Sigmoid colon (tissue), 7 donors: ENCODE measurements around the gene PRPF38A. TPM values are rescaled to one million over a fixed set of nuclear protein-coding genes. Genes with fewer than 3 reads are reported as not detected.

Experiments used
- DNase-seq: peaks from one replicate; pipeline ENCODE4 v3.0.0-alpha.2; 2019
- H3K27ac ChIP-seq, 4 donors: fragments of 200-600 bp; sonication (generic); one replicate each; pipeline ENCODE4 v1.5.1; 2016 to 2019; ENCODE audit warnings: mild to moderate bottlenecking in 1 of 4
- H3K27me3 ChIP-seq, 3 donors: fragments of 200-600 bp; sonication (generic); one replicate each; pipeline ENCODE4 v1.5.1; 2019; ENCODE audit warnings: mild to moderate bottlenecking in 1 of 3
- H3K36me3 ChIP-seq, 4 donors: fragments of 200-600 bp; sonication (generic); one replicate each; pipeline ENCODE4 v1.5.1; 2016 to 2019
- H3K4me1 ChIP-seq, 4 donors: fragments of 200-600 bp; sonication (generic); one replicate each; pipeline ENCODE4 v1.5.1; 2017 to 2019
- H3K4me3 ChIP-seq, 4 donors: fragments of 200-600 bp; sonication (generic); one replicate each; pipeline ENCODE4 v1.5.1; 2017 to 2019; ENCODE audit warnings: mild to moderate bottlenecking in 2 of 4, moderate library complexity in 1 of 4
- H3K9me3 ChIP-seq, 4 donors: fragments of 200-600 bp in 3 of 4; sonication (generic) in 3 of 4; one replicate each; pipeline versions ENCODE4 v1.5.1 to v1.6.1; 2013 to 2019
- CTCF ChIP-seq, 4 experiments: fragments of 450-650 bp in 3 of 4; fragments of 200-600 bp in 1 of 4; IDR thresholded peaks; one replicate each; pipeline ENCODE4 v1.5.1; 2016 to 2019; ENCODE audit warnings: antibody characterized with exemption in 4 of 4, mild to moderate bottlenecking in 3 of 4, moderate library complexity in 2 of 4
- EP300 ChIP-seq, 4 donors: sonication (generic); formaldehyde crosslinking; IDR thresholded peaks; one replicate each; pipeline ENCODE4 v1.6.1; 2017; ENCODE audit warnings: antibody characterized with exemption in 4 of 4
- POLR2A ChIP-seq, 2 donors: fragments of 450-650 bp; IDR thresholded peaks; one replicate each; pipeline ENCODE4 v1.6.1; 2016; ENCODE audit warnings: antibody characterized with exemption in 2 of 2, mild to moderate bottlenecking in 2 of 2, moderate library complexity in 2 of 2
- POLR2AphosphoS5 ChIP-seq, 4 donors: sonication (generic); formaldehyde crosslinking; IDR thresholded peaks; one replicate each; pipeline ENCODE4 v1.6.1; 2017; ENCODE audit warnings: antibody characterized with exemption in 4 of 4
- WGBS, 2 donors: extraction: QIAGEN DNeasy Blood & Tissue Kit; methylation state at CpG; one replicate each; pipeline ENCODE4 v1.1.7; 2013; 5-methylcytosine and 5-hydroxymethylcytosine counted together
- intact Hi-C: fragments of 100-400 bp; cut with DNase I; formaldehyde crosslinking; loops from one replicate; pipeline ENCODE4 v1.15.1; 2023
- polyA plus RNA-seq, 3 donors: library from polyadenylated mRNA; stranded (reverse); fragments of 200-250 nt; gene quantifications; one replicate each; pipeline ENCODE4 v1.2.3, GENCODE V29; 2013
- total RNA-seq, 4 donors: library from RNA; depleted of rRNA; stranded (reverse); fragments of >200 nt; gene quantifications; one replicate each; pipeline ENCODE4 v1.1.0, GENCODE V29; 2016
- donor health status: healthy with polysubstance abuse.
- donor health status: Bipolar disorder and iron deficiency.
- donor health status: healthy.

PRPF38A gene
- total and polyA plus RNA-seq, 7 donors = 12.4 to 29.8 (median 18.8) TPM

GRCh38 chr1:52435650-52436049 lies 31.2 kb downstream of the PRPF38A start:
- WGBS, 2 donors = 98 to 100% methylated on average over 1 of the region's 1 CpG
- DNase-seq = no peak
- Histone ChIP-seq H3K9me3 (no peaks in the 10 kb centered on the region), H3K27me3 (no peaks in the 10 kb centered on the region), H3K36me3 (peaks cover 13 to 96% (median 27%) of the 10 kb centered on the region in 4 donors), H3K4me1 (peaks cover 0 to 3% (median 0%) of the 10 kb centered on the region in 4 donors), H3K4me3 (no peak overlapping the region), H3K27ac (no peak overlapping the region)
- intact Hi-C loops = no loop called here
- TF ChIP-seq EP300 (IDR thresholded peaks at IDR 0.05) = no peak

- Histone ChIP-seq H3K4me1 (peaks cover 0 to 3% (median 0%) of the 10 kb centered on the region in 4 donors), H3K27ac (no peak overlapping the region), H3K36me3 (peaks cover 8 to 96% (median 21%) of the 10 kb centered on the region in 4 donors), H3K9me3 (no peaks in the 10 kb centered on the region), H3K4me3 (no peak overlapping the region), H3K27me3 (no peaks in the 10 kb centered on the region)
- intact Hi-C loops = no loop called here
- no peak for TF ChIP-seq POLR2A (IDR thresholded peaks at IDR 0.05)
- no peak for TF ChIP-seq POLR2AphosphoS5 (IDR thresholded peaks at IDR 0.05)
- TF ChIP-seq EP300 (IDR thresholded peaks at IDR 0.05) = no peak
- WGBS, 2 donors = 89 to 93% methylated on average over 7 of the region's 7 CpGs
- no peak for DNase-seq
Observed at GRCh38 chr1:52436817-52437216, 32.4 kb downstream of the PRPF38A start.

GRCh38 chr1:52439976-52440375 lies 35.6 kb downstream of the PRPF38A start:
- TF ChIP-seq POLR2AphosphoS5 (IDR thresholded peaks at IDR 0.05) = no peak
- TF ChIP-seq CTCF (IDR thresholded peaks at IDR 0.05) = no peak
- TF ChIP-seq POLR2A (IDR thresholded peaks at IDR 0.05) = no peak
- no peak for TF ChIP-seq EP300 (IDR thresholded peaks at IDR 0.05)
- Histone ChIP-seq H3K27ac (no peak overlapping the region), H3K4me3 (no peak overlapping the region), H3K36me3 (peaks cover 0 to 97% (median 14%) of the 10 kb centered on the region in 4 donors), H3K9me3 (no peaks in the 10 kb centered on the region), H3K4me1 (no peaks in the 10 kb centered on the region), H3K27me3 (no peaks in the 10 kb centered on the region)
- no peak for DNase-seq
- WGBS, 2 donors = 90 to 94% methylated on average over 4 of the region's 4 CpGs
- intact Hi-C loops = no loop called here

- TF ChIP-seq CTCF (IDR thresholded peaks at IDR 0.05) (no peak), POLR2AphosphoS5 (IDR thresholded peaks at IDR 0.05) (no peak), EP300 (IDR thresholded peaks at IDR 0.05) (no peak), POLR2A (IDR thresholded peaks at IDR 0.05) (no peak)
- Histone ChIP-seq H3K4me3 (no peak overlapping the region), H3K4me1 (no peaks in the 10 kb centered on the region), H3K27ac (no peak overlapping the region), H3K36me3 (peaks cover 0 to 77% (median 10%) of the 10 kb centered on the region in 4 donors), H3K27me3 (no peaks in the 10 kb centered on the region), H3K9me3 (no peaks in the 10 kb centered on the region)
- DNase-seq = no peak
- intact Hi-C loops = no loop called here
- WGBS, 2 donors = 90 to 94% methylated on average over 2 of the region's 2 CpGs
Observed at GRCh38 chr1:52444463-52444862, 40.1 kb downstream of the PRPF38A start.

GRCh38 chr1:52454127-52454526 lies 49.7 kb downstream of the PRPF38A start:
- no peaks in the 10 kb centered on the region for H3K9me3 ChIP-seq
- no peak for DNase-seq
- TF ChIP-seq POLR2AphosphoS5 (IDR thresholded peaks at IDR 0.05) (no peak), POLR2A (IDR thresholded peaks at IDR 0.05) (no peak), EP300 (IDR thresholded peaks at IDR 0.05) (no peak), CTCF (IDR thresholded peaks at IDR 0.05) (no peak)
- no peaks in the 10 kb centered on the region for H3K4me1 ChIP-seq
- H3K27me3 ChIP-seq = no peaks in the 10 kb centered on the region
- 98% methylated on average over 1 of the region's 1 CpG for WGBS, 2 donors
- intact Hi-C loops = no loop called here
- no peak overlapping the region for H3K27ac ChIP-seq
- H3K4me3 ChIP-seq = no peak overlapping the region
- peaks cover 0 to 13% (median 0%) of the 10 kb centered on the region in 4 donors for H3K36me3 ChIP-seq

GRCh38 chr1:52454779-52455178 lies 50.4 kb downstream of the PRPF38A start:
- WGBS, 2 donors = 95 to 99% methylated on average over 2 of the region's 2 CpGs
- H3K4me1 ChIP-seq = no peaks in the 10 kb centered on the region
- H3K9me3 ChIP-seq = no peaks in the 10 kb centered on the region
- H3K27ac ChIP-seq = no peak overlapping the region
- H3K36me3 ChIP-seq = peaks cover 0 to 16% (median 0%) of the 10 kb centered on the region in 4 donors
- intact Hi-C loops = no loop called here
- DNase-seq = no peak
- H3K27me3 ChIP-seq = no peaks in the 10 kb centered on the region
- H3K4me3 ChIP-seq = no peak overlapping the region
- TF ChIP-seq POLR2A (IDR thresholded peaks at IDR 0.05) = no peak
- TF ChIP-seq EP300 (IDR thresholded peaks at IDR 0.05) = no peak
- no peak for TF ChIP-seq CTCF (IDR thresholded peaks at IDR 0.05)
- TF ChIP-seq POLR2AphosphoS5 (IDR thresholded peaks at IDR 0.05) = no peak
